ENCODE results near the gene APOC1. TPM values are rescaled to one million over a fixed set of nuclear protein-coding genes. Genes with fewer than 3 reads are reported as not detected.
"Not testable (repeated sequence)": the region's sequence is repeated elsewhere in the genome, so short reads cannot be mapped to it uniquely, and the experiment has no call there.

Gene APOC1
- total and polyA plus RNA-seq, 3 donors from 2014 or later, result 9.4 to 43.9 (median 42.9) TPM

GRCh38 chr19:44909775-44910174 lies 4.6 kb upstream of the APOC1 start:
- no peaks in the 10 kb centered on the region for H3K36me3 ChIP-seq (ENCODE audit: low read depth, missing control alignments)
- no peak for TF ChIP-seq CTCF (IDR thresholded peaks at IDR 0.05)
- no peak for TF ChIP-seq POLR2A (IDR thresholded peaks at IDR 0.05)
- no peak overlapping the region for H3K4me3 ChIP-seq
- intact Hi-C loops (cut with DNase I; ENCODE audit: low total_unique reads), result no loop called here
- H3K27me3 ChIP-seq, result no peaks in the 10 kb centered on the region
- peak overlapping the region in 1 of 2 donors; percentile 30 for H3K27ac ChIP-seq
- H3K9me3 ChIP-seq, result no peaks in the 10 kb centered on the region
- 60 to 81% methylated on average over 3 to 5 of the region's 5 CpGs for WGBS, 2 donors
- H3K4me1 ChIP-seq, result peaks cover 46% of the 10 kb centered on the region
- DNase-seq, result no peak

GRCh38 chr19:44911896-44912295 lies 2.5 kb upstream of the APOC1 start:
- H3K36me3 ChIP-seq (ENCODE audit: low read depth, missing control alignments); intact Hi-C loops (cut with DNase I; ENCODE audit: low total_unique reads); DNase-seq; H3K4me3 ChIP-seq; H3K27ac ChIP-seq; H3K9me3 ChIP-seq; H3K27me3 ChIP-seq: not testable (repeated sequence)
- H3K4me1 ChIP-seq, result peaks cover 37% of the 10 kb centered on the region
- 94 to 97% methylated on average over 6 of the region's 6 CpGs for WGBS, 2 donors

- Histone ChIP-seq H3K4me3 (no peak overlapping the region), H3K9me3 (no peaks in the 10 kb centered on the region), H3K4me1 (peaks cover 37% of the 10 kb centered on the region), H3K27ac (no peak overlapping the region), H3K27me3 (no peaks in the 10 kb centered on the region), H3K36me3 (ENCODE audit: low read depth, missing control alignments) (no peaks in the 10 kb centered on the region)
- peak; percentile 82 for DNase-seq
- WGBS, 2 donors, result 36 to 52% methylated on average over 6 of the region's 6 CpGs
- intact Hi-C loops (cut with DNase I; ENCODE audit: low total_unique reads), result no loop called here
- TF ChIP-seq CTCF (IDR thresholded peaks at IDR 0.05) (no peak), POLR2A (IDR thresholded peaks at IDR 0.05) (no peak)
These were observed 1.6 kb upstream of the APOC1 start for GRCh38 chr19:44912854-44913253.

- H3K9me3 ChIP-seq; H3K4me3 ChIP-seq; intact Hi-C loops (cut with DNase I; ENCODE audit: low total_unique reads); DNase-seq; H3K27me3 ChIP-seq; H3K36me3 ChIP-seq (ENCODE audit: low read depth, missing control alignments): not testable (repeated sequence)
- WGBS, 2 donors, result 46 to 53% methylated on average over 21 to 23 of the region's 23 CpGs
- H3K27ac ChIP-seq, result peak overlapping the region; percentile 63 to 70
- H3K4me1 ChIP-seq, result peaks cover 37% of the 10 kb centered on the region
These were observed 636 bp upstream of the APOC1 start for GRCh38 chr19:44913512-44914432.

- no peak for TF ChIP-seq POLR2A (IDR thresholded peaks at IDR 0.05)
- TF ChIP-seq CTCF (IDR thresholded peaks at IDR 0.05), result no peak
- Histone ChIP-seq H3K9me3 (no peaks in the 10 kb centered on the region), H3K27ac (peak overlapping the region in 1 of 2 donors; percentile 64), H3K27me3 (no peaks in the 10 kb centered on the region), H3K4me1 (peaks cover 18% of the 10 kb centered on the region), H3K4me3 (no peak overlapping the region), H3K36me3 (ENCODE audit: low read depth, missing control alignments) (no peaks in the 10 kb centered on the region)
- no peak for DNase-seq
- intact Hi-C loops (cut with DNase I; ENCODE audit: low total_unique reads), result no loop called here
- 63% methylated on average over 8 of the region's 8 CpGs for WGBS, 2 donors
These were observed 9.9 kb downstream of the APOC1 start for GRCh38 chr19:44924243-44924725.
